HS-27A (cell line): Measurements from ENCODE around the gene LCN12.

Experiments used
- DNase-seq: peaks from one replicate; pipeline ENCODE4 v3.0.0-alpha.2; 2012; ENCODE audit warnings: low read depth, missing footprints

LCN12 gene

DNA sequence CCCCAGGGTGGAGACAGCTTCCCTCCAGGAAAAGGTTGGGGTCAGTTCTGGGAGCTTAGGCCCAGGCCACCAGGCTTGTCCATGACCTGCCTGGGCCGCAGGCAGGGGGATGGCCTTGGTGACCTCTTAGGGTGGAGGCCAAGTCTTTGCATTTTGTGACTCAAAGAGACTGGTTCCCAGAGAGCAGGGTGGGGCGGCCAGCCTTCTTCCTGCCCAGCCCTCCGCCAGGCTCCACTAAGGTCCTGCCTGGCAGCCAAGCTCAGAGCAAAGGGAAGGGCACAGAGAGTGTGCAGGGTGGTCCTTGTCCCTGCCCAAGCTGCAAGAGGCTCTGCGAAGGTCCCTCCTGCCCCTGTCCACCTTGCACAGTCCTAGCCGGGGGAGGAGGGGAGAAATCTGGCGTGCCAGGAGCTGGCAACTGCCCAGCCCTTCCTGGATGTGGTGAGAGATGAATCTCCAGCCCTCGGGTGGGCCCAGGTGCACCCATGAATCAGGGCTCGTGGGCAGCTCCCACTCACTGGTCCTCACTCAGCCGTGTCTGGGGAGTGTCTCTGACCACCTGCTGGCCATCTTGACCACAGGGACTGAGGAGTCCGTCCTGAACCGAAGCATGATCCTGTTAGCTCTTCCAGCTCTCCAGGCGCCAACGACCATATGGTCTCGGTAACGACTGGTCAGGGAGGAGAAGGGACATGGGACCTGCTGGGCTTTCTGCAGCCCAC is 22.9 kb downstream of the LCN12 start:
- no peak for DNase-seq

DNA sequence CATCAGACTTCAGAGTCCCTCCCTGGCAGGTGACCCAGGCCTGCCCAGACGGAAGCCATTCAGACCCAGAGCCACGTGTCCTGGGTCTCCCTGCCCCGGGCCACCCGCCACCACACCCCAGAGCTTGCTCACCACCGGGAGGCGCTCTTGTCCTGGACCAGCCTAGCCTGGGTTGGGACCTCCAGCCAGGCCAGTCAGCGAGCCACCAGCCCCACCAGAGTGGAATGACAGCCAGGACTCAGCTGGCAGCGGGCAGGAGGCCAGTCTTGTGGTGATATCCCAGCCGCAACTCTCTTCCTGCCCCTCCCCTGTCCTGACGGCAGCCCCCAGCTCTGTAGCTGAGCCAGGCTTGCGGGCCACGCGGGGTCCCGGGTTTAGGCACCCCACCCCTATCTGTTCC is 23.6 kb downstream of the LCN12 start:
- no peak for DNase-seq

GRCh38 chr9:136977223-136977622 is 25.1 kb downstream of the LCN12 start, which contains the start of gene PTGDS:
Gene PTGDS (plus strand): TSS chr9:136977504. CDS start chr9:136977579, 75 bp downstream.
- no peak for DNase-seq

DNA sequence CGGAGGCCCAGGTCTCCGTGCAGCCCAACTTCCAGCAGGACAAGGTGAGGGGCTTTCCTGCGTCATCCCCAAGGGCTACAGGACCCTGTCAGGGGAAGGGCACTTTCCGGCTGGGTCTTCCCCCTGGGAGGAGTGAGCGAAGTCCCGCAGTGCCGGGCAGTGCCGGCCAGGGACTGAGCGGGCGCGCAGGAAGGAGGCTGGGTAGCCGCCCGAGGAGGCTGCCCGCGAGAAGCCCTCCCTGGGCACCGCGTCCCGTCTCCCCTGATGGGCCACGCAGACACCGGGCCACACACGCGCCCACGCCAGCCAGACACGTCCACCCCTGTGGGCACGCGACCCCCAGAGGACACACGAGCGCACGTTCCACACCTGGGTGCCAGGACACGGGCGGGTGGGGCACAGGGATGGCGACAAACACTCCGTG is 25.6 kb downstream of the LCN12 start:
- DNase-seq, result no peak

DNA sequence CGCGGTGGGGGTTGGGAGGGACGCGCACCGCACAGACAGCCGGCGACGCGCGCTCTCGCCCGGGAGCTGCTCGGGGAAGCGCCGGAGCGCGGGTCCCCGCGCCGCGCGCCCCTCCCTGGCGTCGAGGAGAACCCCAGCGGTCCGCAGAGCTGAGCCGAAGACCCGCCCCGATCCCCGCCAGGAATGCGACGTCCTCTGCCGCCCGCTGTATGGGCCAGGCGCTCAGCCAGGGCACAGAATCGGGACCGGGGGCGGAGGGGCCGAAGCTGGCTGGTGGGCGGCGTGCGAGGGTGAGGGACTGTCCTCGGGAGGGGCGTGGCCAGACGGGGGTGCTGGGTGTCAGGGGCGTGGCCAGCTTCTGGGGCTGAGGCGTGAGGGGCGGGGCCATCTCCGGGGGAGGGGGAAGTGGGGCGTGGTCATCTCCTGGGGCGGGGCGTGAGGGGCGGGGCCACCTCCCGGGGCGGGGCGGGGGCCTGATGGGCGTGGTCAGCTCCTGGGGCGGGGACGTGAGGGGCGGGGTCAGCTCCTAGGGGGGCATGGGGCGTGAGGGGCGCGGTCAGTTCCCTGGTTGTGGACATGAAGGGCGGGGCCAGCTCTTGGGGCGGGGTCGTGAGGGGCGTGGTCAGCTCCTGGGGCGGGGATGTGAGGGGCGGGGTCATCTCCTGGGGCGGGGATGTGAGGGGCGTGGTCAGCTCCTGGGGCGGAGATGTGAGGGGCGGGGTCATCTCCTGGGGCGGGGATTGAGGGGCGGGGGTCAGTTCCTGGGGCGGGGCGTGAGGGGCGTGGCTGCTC is 26.2 kb downstream of the LCN12 start:
- no peak for DNase-seq

GRCh38 chr9:136978865-136979544 is 26.9 kb downstream of the LCN12 start:
- DNase-seq, result no peak

DNA sequence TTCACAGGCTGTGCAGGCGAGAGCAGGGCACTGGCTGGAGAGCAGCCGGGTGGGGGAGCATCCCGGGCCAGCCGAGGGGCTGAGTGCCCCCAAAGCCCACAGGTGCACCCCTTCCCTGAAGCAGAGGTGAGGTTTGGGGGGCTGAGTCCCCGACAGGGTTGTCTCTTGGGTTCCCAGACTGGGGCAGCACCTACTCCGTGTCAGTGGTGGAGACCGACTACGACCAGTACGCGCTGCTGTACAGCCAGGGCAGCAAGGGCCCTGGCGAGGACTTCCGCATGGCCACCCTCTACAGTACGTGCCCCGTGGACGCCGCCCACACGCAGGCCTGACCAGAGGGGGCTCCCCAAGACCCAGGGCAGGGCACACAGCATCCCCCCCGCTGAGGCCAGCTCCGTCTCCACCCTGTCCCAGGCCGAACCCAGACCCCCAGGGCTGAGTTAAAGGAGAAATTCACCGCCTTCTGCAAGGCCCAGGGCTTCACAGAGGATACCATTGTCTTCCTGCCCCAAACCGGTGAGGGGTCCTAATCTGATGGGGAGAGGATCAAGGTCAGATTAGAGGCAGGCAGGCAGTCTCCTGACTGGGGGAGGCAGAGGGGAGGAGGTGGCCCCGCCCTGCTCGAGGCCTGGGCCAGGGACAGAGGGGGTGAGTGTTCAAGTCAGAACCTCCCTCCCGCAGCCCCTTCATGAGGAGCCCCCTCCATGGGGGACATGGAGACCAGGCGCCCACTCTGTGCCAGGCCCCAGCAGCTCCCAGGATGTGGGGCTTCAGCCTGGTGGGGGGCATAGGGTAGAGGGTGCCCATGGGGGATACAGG is 27.9 kb downstream of the LCN12 start:
- DNase-seq, result no peak

GRCh38 chr9:136980669-136981478 is 28.8 kb downstream of the LCN12 start:
- no peak for DNase-seq

DNA sequence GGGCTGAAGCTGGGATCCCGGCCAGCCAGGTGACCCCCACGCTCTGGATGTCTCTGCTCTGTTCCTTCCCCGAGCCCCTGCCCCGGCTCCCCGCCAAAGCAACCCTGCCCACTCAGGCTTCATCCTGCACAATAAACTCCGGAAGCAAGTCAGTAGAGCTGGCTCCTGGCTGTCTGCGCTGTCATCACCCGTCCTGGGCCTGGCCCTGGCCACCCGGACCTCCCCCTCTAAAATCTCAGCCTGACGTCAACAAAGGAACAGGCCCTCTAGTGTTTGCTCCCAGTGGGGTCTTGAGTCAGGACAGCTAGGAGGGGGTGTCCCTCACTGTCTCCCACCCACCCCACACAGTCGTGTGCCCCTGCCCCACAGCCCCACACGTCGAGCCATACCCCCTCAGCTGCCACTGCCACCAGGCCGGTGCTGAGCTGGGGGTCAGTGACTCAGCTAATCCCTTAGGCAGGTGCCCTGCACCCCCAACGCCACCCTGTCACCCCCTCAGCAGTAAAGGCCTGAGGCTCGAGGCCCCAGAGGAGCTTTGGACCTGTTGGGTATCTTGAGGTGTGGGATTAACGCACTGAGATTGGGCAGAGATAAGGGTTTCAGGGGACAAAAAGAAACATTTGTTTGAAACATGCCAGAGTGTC is 29.6 kb downstream of the LCN12 start:
- DNase-seq, result no peak

- no peak for DNase-seq
Observed at GRCh38 chr9:136982232-136983051, 30.4 kb downstream of the LCN12 start, which contains the start of gene LCNL1. Gene LCNL1 (plus strand): TSS chr9:136982993. CDS start chr9:136983587, 594 bp downstream.

DNA sequence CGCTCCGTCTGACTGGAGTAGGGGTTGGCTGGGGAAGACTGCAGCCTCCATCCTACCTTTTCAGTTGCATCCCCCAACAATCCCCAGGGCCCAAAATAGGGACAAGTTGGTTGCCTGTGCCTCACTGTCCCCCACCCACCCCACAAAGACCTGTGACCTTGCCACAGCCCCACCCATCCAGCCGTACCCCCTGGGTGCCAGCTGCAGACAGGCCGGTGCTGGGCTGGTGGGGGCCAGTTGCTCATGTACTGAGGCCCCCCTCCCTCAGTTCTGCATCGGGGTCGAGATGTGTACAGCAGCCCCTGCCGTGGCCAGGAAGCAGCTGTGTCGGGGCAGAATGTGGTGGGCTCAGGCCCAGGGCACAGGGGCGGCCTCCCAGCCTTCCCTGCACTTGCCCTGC is 31.1 kb downstream of the LCN12 start:
- DNase-seq, result no peak

DNA sequence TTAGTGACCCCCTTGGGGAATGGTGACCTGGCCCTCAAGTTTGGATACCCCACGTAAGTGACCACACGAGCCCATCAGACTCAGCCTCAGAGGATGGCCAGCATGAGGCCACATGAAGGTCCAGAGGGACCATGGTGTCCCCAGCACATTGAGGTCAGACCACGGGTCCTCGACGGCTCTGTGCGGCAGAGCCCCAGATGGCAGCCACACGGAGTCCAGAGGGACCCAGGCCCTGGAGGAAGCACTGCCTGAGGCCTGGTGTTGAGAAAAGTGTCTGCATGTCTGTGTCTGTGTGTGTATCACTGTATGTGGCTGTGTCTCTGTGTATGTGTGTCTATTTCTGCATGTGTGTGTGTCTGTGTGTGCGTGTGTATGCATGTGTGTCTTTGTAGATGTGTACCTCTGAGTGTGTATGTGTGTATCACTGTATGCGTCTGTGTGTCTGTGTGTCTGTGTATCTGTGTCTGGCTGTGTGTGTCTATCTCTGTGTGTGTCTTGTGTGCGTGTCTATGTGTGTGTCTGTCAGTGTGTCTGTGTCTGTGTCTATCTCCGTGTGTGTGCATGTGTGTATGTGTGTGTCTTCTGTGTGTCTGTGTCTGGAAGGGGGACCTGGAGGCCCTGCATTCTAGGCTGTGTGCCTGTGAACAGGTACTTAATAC is 31.7 kb downstream of the LCN12 start:
- no peak for DNase-seq

- no peak for DNase-seq
Observed at GRCh38 chr9:136984464-136985026, 32.5 kb downstream of the LCN12 start.

DNA sequence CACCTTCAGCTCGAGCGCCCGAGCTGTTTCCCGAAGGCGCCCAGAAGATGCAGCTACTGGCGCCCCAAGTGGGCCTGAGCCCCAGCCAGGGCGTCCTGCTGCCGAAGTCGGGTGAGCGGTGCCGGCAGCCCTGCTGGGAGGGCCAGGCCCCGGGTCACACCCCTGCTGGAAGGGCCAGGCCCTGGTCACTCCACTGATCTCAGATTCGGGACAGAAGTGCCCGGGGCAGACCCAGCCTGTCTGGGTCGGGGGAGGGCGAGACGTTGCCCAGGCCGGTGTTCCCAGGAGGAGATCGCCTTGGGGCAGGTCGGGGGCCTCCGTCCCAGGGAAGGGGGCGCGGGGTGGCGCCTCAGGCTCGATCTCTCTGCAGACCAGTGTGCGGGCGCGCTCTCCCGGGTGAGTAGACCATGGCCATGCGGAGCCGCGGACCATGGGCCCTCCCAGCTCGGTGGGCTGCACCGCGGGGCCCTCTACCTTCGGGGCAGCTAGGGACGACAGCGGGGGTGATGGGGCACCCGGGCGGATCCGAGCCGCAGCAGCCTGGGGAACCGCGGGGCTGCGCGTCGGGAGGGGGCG is 33.0 kb downstream of the LCN12 start:
- no peak for DNase-seq

DNA sequence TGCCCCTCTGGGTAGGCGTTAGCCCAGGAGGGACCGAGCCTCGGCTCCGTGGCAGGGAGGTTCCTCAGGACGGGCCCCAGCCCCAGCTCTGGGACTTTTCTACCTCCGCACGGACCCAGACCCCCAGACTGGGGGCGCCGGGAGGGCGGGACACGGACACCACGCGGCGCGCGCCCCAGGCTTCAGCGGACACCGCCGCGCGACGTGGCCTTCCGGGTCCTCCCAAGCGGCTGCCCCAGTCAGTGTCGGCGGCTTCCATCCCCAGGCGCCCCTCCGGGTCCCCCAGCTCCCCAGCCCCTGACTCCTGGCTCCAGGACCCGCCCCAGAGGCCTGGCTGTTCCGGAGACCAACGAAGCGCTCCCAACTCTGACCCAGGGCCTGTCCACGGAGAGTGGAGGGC is 33.8 kb downstream of the LCN12 start:
- no peak for DNase-seq

DNA sequence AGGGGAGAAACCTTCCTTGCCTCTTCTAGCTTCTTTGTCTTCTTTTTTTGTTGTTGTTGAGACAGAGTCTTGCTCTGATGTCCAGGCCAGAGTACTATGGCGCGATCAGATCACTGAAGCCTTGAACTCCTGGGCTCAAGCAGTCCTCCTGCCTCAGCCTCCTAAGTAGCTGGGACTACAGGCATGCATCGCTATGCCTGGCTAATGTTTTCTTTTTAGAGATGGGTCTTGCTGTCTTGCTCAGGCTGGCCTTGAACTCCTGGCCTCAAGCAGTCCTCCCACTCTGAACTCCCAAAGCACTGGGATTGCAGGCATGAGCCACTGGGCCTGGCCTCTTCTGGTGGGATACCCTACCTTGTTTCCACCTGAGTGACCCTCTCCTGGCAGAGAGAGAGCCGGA is 36.8 kb downstream of the LCN12 start:
- DNase-seq, result no peak

DNA sequence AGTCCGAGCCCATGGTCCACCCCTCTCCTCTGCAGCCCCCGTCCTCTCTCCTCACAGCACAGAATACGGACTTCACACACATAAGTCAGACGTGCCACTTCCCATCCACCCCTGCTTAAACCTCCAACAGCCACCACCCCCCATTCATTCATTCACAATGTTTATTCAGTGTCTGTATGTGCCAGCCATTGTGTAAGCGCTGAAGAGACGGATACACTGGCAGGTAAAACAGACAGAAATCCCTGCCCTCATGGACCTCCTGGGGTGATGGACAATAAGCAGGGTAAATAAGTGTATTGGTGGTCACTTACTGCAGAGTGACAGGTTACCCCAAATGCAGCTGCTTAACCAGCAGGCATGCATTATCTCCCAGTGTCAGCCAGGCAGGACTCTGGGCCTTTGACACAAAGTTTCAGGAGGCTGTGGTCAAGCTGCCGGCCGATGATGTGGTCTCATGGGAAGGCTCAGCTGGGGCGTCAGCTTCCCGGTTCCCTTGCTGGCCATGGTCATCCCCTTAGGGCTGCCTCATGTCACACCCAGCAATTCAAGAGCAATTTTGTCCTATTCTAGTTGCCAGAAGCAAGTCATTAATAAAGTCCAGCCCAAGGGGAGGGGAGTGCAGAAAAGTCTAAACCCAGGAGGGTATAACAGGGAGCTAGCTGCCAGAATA is 38.3 kb downstream of the LCN12 start:
- DNase-seq, result no peak
